HG02759 (cell line): Measurements from ENCODE around the gene PDCD1.

ENCODE experiments used
- ATAC-seq: cut with Tn5 transposase; IDR thresholded peaks from one replicate; pipeline ENCODE4 v1.9.1; 2021; ENCODE audit warnings: mild to moderate bottlenecking, moderate library complexity; ENCODE audit not compliant: unreplicated experiment

PDCD1 gene

GRCh38 chr2:241895712-241896641, 37.3 kb upstream of the PDCD1 start:
- ATAC-seq, result no peak

GRCh38 chr2:241895427-241895711, 36.7 kb upstream of the PDCD1 start:
- no peak for ATAC-seq

GRCh38 chr2:241894681-241895426, 36.2 kb upstream of the PDCD1 start:
- ATAC-seq, result no peak

- no peak for ATAC-seq
Observed at GRCh38 chr2:241894056-241894641, 35.5 kb upstream of the PDCD1 start.

- ATAC-seq, result no peak
Observed at GRCh38 chr2:241893265-241893664, 34.6 kb upstream of the PDCD1 start.

GRCh38 chr2:241892299-241893137, 33.8 kb upstream of the PDCD1 start:
- no peak for ATAC-seq

GRCh38 chr2:241891988-241892298, 33.2 kb upstream of the PDCD1 start:
- ATAC-seq, result no peak

- no peak for ATAC-seq
Observed at GRCh38 chr2:241891315-241891987, 32.8 kb upstream of the PDCD1 start.

GRCh38 chr2:241890524-241891235, 32.0 kb upstream of the PDCD1 start:
- ATAC-seq, result no peak

GRCh38 chr2:241888641-241889040, 29.9 kb upstream of the PDCD1 start:
- no peak for ATAC-seq

- ATAC-seq, result no peak
Observed at GRCh38 chr2:241887806-241888522, 29.3 kb upstream of the PDCD1 start.

GRCh38 chr2:241886840-241887447, 28.2 kb upstream of the PDCD1 start:
- no peak for ATAC-seq

GRCh38 chr2:241885946-241886643, 27.4 kb upstream of the PDCD1 start:
- no peak for ATAC-seq

GRCh38 chr2:241885291-241885945, 26.7 kb upstream of the PDCD1 start:
- ATAC-seq, result no peak

- no peak for ATAC-seq
Observed at GRCh38 chr2:241884951-241885290, 26.2 kb upstream of the PDCD1 start.

- peak; percentile 61 for ATAC-seq
Observed at GRCh38 chr2:241882091-241882625, 23.5 kb upstream of the PDCD1 start.

- no peak for ATAC-seq
Observed at GRCh38 chr2:241880311-241881073, 21.8 kb upstream of the PDCD1 start.
